Measurements from ENCODE around the gene RASA3.
"Not testable (repeated sequence)": the region's sequence is repeated elsewhere in the genome, so short reads cannot be mapped to it uniquely, and the experiment has no call there.

The RASA3 gene

DNA sequence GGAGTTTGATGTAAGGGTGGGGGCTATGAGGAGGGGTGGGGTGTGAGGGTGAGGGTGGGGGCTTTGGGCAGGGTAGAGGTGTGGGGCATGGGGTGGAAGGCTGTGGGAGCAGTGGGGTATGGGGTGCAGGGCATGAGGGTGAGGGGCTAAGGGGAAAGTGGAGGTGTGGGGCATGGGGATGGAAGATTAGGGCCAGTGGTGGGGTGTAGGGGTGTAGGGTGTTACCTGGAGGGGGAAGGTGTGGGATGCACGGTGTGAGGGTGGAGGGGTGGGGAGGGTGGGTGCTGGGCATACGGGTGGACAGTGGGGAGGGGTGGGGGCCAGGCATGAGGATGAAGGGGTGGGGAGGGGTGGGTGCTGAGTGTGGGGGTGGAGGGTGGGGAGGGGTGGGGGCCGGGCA lies 22.9 kb upstream of the RASA3 start:
- DNase-seq, result no peak

DNA sequence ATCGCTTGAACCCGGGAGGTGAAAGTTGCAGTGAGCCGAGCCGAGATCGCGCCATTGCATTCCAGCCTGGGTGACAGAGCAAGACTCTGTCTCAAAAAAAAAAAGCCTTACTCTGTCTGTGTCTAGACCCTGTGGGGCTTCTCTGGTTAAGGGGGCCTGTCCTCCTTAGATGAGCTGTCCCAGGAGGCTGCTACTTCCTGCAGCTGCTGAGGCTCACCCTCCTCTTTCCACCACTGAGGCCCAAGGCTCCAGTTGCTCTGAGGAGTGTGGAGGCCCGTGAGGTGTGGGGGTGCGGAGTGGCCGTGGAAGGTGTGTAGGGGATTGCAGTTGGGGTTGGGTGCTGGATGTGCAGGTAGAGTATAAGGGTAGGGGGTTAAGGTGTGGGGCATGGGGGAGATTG lies 22.1 kb upstream of the RASA3 start:
- no peak for DNase-seq

DNA sequence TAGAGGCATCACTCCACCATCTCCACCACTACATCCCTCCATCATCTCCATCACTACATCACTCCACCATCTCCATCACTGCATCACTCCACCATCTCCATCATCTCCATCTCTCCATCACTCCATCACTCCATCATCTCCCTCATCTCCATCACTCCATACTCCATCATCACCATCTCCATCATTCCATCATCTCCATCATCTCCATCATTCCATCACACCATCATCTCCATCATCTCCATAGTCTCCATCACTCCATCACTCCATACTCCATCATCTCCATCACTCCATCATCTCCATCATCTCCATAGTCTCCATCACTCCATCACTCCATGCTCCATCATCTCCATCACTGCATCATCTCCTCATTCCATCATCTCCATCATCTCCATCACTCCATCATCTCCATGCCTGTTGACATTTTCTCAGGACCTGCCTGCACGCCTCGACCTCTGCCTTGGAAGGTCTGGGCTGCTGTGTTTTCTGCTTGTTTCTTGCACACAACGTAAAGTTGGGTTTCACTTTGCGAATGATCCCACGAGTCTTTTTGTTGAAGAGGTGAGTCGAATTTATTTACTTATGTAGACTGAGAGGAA lies 21.2 kb upstream of the RASA3 start:
- no peak for DNase-seq

DNA sequence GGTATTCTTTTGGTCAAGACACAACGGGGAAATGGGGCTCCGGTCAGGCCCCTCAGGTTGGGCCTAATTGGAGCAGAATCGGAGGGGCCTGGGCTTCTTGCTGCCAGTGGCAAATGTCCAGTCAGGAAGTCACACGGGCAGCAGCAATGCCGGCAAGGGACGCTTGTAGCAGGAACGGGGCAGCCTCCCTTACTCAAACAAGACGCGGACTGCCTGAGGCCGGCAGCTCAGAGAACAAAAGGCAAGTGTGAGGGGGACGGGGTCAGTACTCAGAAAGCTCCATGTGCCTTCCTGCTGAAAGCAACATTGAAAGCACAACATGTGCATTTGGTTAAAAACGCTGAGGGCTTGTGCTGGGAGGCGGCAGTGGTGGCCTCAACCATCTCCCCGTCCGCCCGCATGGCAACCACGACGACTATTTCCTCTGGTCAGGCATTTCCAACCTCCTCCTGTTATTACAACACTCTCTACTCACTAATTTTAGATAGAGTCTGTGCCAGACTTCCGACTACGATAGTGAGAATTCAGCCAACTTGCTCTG lies 20.5 kb upstream of the RASA3 start:
- no peak for DNase-seq

DNA sequence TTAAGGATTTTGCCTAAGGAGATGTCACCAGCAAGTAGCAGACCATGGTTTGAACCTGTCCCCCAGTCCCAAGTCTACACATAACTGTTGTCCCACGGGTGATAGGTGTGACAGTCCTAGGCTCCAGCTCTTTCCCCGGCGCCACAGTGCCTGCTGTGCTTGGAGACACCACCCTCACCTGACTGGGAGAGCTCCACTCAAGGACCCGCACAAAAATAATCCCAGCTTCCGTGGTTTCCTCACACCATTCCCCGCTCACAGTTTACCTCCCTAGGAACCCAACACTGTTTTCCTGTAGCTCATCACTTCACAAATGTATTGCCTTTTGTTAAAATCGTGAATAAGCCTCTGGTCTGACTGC lies 19.8 kb upstream of the RASA3 start:
- DNase-seq, result no peak

DNA sequence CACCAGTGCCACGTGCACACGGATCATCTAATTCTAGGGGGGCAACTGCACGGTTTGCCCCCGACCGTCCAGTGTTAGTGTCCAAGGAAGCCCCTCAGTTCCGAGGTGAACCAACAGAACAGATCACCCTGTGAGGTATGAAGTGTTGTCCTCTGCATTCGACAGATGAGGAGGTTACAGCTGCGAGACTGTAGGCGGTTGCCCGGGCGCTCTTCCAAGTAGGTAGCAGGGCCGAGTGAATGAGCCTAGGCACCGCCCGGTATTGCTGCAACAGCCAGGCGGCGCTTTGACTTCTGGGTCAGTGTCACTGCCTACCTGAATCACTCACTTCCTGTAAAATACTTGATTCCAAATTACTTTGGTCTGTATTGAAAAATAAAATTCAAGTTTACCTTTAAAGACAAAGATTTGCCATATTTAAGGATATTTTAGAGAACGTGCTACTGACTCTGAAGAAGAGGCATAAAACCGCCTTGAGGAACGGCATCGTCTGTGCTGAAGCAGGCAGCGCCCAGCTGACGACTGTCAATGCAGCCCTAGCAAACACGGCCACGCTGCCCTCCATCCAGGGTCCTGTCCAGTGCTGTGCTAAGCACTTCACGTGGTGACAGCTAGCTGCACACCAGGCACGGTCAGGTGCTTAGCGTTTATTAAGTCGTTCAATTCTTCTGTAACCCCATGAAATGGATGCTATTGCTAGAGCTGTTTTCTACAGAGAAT lies 19.3 kb upstream of the RASA3 start:
- DNase-seq, result no peak

DNA sequence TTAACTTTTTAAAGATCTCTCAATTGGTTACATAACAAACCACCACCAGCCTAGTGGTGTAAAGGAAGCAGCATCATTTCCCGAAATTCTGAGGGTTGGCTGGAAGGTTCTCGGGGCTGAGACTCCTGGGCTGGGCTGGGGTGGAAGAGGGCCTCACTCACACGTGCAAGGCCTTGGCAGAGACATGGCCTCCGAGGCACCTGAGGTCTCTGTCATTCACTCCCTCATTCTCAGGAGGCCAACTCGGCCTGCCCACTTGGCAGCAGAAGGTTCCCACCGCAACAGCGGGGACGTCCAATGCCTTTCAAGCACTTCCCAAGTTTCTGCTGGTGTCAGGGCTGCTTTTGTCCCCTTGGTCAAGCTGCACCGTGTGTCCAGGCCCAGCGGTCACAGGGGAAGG lies 18.6 kb upstream of the RASA3 start:
- no peak for DNase-seq

DNA sequence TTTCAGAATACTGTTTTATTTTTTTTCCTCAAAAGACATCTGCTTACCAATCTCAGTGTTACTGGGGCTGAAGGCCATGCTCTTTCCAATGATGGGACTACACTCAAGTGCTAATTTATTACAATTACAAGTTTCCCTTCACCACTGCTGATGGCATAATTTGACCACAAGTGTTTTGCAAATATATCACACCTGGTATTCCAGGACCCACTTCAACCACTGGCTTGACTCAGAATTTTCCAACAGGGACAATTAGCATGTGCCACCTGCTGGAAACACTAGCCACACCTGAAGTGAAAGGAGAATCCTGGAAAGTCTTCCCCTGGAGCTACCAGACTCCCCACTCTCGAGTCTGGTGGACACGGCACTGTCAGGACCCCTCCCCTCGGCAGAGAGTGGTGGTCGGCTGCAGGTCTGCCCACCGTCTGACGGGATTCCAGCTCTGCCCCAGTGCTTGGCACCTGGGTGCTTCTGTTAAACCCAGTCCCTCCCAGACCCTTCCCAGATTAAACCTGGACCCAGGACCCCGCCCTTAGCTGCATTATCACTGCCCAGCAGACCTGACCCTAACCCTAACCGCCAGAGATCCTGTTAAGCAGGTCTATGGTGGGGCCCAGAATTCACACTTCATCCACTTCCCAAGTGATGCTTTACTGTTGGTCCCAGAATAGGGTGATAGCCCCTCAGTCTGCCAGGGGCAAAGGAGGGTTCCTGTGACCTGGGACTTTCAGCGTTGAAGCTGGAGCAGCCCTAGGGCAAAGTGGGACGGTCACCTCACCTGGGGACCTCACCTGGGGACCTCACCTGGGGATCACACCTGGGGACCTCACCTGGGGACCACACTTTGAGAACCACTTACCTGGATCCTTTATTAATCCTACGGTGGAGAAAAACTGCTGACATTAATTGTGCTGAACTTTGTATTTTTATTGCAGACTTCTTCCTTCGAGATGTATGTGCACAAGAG lies 17.6 kb upstream of the RASA3 start:
- DNase-seq, result no peak

DNA sequence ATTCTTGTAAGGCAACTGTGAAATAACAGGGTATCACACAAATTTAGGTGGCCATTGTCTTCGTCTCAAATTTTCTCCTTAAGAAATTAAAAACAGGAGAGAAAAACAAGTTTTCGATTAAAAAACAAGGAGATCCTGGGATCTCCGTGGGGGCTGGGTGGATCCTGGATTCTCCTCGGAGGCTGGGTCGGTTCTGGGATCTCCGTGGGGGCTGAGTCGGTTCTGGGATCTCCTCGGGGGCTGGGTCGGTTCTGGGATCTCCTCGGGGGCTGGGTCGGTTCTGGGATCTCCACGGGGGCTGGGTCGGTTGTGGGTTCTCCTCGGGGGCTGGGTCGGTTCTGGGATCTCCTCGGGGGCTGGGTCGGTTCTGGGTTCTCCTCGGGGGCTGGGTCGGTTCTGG lies 16.5 kb upstream of the RASA3 start:
- not testable (repeated sequence) for DNase-seq

DNA sequence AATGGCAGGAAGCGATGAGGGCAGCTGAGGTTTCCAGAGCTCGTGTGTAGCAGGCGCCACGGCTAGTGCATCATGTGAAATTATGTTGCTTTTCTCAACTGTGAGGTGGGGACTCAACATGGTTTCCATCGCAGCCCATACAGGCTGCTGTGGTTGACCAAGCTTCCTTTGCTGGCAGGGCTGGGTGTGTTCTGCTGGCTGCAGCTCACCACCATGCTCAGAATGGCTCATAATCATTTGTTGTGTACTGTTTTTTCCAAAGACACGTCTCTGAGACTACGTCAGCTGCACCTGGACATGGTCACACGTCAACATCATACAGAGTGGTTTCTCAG lies 16.1 kb upstream of the RASA3 start:
- no peak for DNase-seq

DNA sequence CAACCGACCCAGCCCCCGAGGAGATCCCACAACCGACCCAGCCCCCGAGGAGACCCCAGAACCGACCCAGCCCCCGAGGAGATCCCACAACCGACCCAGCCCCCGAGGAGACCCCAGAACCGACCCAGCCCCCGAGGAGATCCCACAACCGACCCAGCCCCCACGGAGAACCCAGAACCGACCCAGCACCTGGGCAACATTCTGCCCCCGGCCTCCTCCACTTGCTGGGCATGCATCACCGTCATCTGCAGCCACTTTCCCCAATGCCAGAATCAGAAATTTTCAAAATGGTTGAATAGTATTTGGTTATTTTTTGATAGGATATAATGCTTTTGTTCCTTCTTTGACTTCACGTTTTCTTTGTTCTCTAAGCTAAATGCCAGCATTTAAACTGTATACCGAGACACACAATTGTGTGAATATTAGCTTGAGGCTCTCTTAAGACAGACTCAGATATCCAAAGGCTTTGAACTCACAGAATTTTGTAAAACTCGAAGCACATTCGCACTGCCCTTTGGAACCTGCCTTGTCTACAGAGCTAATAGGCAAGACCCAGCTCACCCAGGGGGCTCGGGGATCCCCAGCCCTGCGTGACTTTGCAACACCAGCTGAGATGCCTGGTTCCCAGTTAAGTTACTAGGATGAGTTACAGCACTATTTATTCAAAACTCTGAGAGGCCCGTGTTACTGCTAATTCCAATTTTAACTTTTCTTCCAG lies 15.5 kb upstream of the RASA3 start:
- DNase-seq, result no peak

DNA sequence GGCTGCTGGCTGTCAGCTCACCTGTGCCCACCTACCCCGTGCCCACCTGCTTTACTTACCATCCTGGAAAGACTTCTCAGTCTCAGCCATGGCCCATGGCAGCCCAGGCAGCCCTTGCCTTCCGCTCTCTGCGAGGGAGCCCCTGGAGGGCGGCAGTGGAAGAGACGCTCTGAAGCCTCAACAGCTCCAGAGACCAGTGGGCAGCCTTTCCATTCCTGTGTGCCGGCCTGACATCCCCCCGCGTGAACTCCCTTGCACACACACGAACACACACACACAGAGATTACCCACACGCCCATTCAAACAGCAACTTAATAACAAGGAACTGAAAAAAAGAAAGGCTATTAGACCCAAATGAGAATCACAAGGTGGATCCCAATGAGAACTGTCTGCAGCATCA lies 14.2 kb upstream of the RASA3 start:
- DNase-seq, result no peak

DNA sequence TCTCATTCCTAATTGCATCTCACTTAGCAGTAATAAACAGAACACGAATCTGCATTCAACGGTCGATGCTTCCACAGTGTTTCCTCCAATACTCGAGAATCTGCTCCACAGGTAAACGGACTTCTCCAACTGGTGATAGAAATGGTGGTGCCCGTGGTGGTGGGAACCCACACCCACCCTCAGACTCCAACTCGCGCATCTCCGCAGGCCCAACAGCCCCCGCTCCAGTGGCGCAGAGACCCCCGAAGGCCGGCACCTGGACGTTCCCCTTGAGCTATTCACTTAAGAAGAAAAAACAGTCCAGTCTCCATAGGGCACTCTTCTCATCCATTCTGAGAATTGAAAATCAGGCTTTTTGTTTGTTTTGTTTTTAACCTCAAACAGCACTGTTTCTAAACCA lies 13.8 kb upstream of the RASA3 start:
- DNase-seq, result no peak

DNA sequence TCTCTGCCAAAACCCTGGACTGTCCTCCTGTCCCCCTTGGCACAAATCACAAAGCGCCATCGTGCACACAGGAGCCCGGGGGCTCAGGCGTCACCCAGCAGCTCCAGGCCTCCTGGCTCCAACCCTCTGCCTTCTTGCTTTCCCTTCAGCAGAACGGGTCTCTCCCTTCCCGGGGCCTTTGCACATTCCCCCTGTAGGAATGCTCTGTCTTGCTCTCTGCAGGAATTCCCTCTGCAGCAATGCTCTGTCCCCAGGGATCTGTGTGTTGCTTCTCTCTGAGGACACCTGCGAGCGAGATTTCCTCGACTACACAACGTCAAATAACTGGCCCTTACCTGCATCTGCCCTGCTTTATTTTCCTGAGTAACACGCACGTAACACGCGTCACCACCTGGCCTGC lies 13.3 kb upstream of the RASA3 start:
- no peak for DNase-seq

DNA sequence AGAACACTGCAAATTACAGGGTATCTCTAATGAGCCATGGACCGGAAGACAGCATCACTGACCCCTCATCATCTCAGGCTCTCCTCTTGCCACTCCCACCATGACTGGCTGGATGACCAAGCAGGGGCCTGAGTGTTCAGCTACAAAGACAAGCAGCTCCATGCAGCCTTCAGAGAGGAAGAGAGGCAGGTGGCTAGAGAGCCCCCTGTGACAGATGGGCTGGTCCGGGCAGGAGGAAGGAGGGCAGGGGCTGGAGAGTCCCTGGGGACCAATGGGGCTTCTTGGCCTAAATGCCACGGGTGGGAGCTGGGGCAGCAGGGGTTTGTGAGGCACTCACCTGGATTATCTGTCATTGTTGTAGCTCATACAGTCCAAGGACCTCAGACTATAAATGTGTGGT lies 12.8 kb upstream of the RASA3 start:
- no peak for DNase-seq

DNA sequence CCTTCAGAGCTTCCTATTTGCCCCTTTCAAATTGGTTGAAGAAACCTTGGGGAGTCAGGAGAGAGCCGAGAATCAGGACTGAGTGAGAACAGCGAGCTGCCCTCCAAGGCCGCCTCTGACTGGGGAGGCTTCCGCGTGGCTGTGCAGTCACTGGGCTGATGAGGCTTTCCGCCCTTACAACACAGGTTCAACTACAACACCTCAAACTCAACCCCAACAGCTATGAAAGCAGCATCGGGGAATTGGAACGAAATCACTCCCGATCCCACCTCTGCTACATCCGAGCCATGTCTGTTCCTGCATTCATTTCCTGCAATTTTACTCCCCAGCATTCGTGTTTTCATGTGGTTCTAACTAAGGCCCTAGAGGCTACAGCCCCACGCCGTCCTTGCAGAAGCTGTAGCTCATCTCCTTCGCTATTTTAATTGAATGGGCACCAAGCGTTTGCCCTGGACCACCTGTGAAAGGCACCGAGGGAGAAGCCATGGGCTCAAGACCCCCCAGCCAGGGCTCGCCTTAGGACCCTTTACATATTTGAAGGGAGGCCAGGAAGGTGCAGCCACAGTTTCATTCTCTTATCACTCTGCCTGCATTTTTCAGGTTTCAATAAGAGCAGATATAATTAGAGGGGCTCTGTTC lies 12.3 kb upstream of the RASA3 start:
- DNase-seq, result no peak

DNA sequence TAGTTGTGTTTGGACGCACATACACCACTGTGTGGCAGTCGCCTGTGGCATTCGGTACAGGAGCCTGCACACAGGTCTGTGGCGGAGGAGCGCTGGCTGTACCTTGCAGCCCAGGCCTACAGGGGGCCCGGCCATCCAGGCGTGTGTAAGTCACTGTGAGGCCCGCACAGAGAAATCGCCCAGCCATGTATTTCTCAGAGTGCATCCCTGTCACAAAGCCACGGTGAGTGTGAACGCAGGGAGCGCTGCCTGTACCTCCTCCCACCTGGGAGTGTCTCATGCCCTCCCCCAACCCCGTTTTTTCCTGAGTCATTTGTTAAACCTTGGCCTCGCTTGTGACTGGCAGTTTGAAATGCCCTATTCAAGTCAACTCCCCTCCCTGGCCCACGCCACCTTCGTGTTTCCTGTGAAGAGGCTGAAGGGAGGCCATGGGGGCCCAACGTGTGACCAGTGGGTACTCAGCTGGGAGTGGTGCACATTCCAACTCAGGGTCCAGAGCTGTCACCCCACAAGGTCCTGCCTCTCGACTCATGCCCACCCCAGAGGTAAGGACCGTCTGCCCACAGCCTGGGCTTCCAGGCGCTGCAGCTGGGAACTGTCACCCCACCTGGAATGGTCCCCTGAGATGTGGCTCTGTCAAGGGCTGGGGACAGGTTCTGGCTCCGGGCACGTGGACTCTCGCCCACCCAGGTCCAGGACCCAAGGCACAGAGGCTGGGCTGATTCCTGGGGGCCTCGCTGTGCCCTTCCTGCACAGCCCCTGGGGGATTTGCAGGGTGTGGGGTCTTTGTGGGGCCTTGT lies 11.6 kb upstream of the RASA3 start:
- DNase-seq, result no peak

DNA sequence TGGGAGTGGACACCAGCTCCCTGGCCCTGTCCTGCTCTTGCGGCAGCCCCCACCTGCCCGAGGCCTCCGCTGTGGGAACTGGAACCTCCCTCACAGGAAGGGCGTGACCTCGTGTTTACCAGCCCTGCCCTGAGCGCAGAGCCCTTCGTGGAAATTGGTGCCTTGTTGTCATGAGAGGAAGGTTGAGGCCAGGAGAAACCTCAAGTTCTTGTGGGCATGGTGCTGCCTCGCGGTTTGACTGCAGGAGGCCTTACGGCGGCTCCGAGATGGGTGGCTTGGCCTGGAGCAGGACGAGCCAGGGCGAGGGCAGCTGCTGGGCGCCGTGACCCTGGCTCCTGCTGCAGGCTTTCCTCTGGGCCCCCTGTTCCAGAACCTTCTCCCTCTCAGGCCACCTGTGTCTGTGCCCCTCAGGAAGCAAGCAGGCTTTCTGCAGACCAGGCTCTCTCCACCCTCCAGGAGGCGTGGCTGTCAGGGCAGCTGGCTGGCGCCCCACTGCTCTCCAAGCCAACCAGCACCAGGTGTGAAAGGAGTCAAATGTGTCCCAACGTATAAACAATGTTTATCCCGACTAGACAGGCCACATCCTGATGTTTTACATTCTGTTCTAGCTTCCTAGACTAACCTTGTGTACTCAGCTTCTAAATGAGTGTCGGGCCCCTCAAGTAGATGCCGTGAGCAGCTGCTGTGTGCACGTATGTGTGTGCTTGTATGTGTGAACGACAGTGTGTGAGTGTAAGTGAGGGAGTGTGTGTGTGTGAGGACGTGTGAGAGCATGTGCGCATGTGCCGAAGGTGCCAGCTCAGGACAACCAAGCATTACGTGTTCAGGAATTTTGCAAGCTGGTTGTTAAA lies 10.4 kb upstream of the RASA3 start:
- no peak for DNase-seq

DNA sequence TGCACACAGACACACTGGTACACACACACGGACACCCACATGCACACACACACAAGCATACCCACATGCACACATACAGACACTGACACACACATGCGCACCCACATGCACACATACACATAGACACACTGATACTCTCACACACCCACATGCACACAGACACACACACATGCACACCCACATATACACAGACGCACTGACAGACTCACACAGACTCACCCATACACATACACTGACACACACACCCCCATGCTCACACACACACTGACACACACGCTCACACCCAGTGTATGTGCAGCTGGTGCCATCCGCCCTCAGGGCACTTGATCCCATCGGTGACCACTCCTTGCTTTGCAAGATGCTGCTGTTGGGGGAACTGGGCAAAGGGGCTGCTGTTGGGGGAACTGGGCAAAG lies 9.7 kb upstream of the RASA3 start:
- no peak for DNase-seq

DNA sequence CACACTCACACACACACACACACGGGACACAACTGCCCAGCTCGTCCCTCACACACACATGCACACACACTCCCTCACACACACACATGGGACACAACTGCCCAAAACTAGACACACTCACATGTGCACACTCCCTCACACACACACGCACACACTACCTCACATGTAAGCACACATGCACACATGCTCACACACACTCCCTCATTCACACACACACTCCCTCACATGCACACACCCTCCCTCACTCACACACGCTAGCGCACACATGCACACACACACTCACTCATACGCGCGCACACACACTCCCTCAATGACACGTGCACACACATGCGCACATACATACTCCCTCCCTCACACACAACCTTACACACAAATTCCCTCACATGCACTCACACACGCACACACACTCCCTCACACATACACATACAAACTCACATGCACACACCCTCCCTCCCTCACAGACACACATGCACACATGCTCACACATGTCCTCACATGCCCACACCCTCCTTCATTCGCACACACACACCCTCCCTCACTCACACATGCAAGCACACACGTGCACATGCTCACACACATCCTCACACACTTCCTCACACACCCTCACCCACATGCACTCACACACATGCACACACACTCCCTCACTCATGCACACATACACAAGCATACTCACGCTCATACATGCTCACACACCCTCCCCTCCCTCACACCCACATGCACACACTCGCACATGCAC lies 9.0 kb upstream of the RASA3 start:
- DNase-seq, result no peak

Data from right forelimb (tissue), 1 donor.